GM06990 (cell line): Measurements from ENCODE around the gene WDR46.

Source experiments
- DNase-seq: peaks from one replicate; pipeline ENCODE4 v3.0.0-alpha.2; 2011; ENCODE audit not compliant: insufficient read length; ENCODE audit errors: extremely low read depth
- H3K27me3 ChIP-seq: replicated peaks from 2 replicates; pipeline ENCODE4 v1.6.0; 2011; ENCODE audit warnings: low read length; ENCODE audit not compliant: control insufficient read depth, insufficient read depth
- H3K36me3 ChIP-seq: 2 replicates; pipeline ENCODE4 v1.5.1; 2011; ENCODE audit warnings: low read length; ENCODE audit not compliant: control insufficient read depth, insufficient read depth
- H3K4me3 ChIP-seq: replicated peaks from 2 replicates; pipeline ENCODE4 v1.5.1; 2011; ENCODE audit warnings: low read depth, mild to moderate bottlenecking, control low read depth, low read length
- CTCF ChIP-seq: IDR thresholded peaks from 2 replicates; pipeline ENCODE4 v1.5.1; 2011; ENCODE audit warnings: low read length, control low read depth, mild to moderate bottlenecking, inconsistent platforms; ENCODE audit not compliant: insufficient read depth, poor library complexity, severe bottlenecking

Gene WDR46

GRCh38 chr6:33299237-33299944 lies 10.4 kb upstream of the WDR46 start:
- TF ChIP-seq CTCF: peak; percentile 71
- peak; percentile 95 for DNase-seq
- no peaks in the 10 kb centered on the region for H3K27me3 ChIP-seq
- H3K36me3 ChIP-seq: peaks cover 14% of the 10 kb centered on the region
- peak overlapping the region; percentile 81 for H3K4me3 ChIP-seq

GRCh38 chr6:33298773-33299236 lies 9.8 kb upstream of the WDR46 start, which contains the start of gene RGL2:
RGL2 (minus strand) TSS chr6:33298942; CDS start chr6:33298610, 332 bp downstream.
- Histone ChIP-seq H3K27me3 (no peaks in the 10 kb centered on the region), H3K36me3 (peaks cover 8% of the 10 kb centered on the region), H3K4me3 (peak within 1 kb of the TSS; percentile 81)
- TF ChIP-seq CTCF: no peak
- peak; percentile 78 for DNase-seq

GRCh38 chr6:33297956-33298772 lies 9.1 kb upstream of the WDR46 start:
- DNase-seq: peak; percentile 67

GRCh38 chr6:33297406-33297955 lies 8.4 kb upstream of the WDR46 start:
- DNase-seq: no peak
- H3K36me3 ChIP-seq: peaks cover 10% of the 10 kb centered on the region
- no peaks in the 10 kb centered on the region for H3K27me3 ChIP-seq
- H3K4me3 ChIP-seq: peak overlapping the region; percentile 81
- no peak for TF ChIP-seq CTCF

More at GRCh38 chr6:33297956-33298772, 9.1 kb upstream of the WDR46 start:
- peak overlapping the region; percentile 81 for H3K4me3 ChIP-seq
- H3K36me3 ChIP-seq: peaks cover 9% of the 10 kb centered on the region
- TF ChIP-seq CTCF: peak; percentile 15
- no peaks in the 10 kb centered on the region for H3K27me3 ChIP-seq

- H3K27me3 ChIP-seq: no peaks in the 10 kb centered on the region
- H3K4me3 ChIP-seq: peak overlapping the region; percentile 81; the same call in 1 of the 2 replicates
- DNase-seq: no peak
- TF ChIP-seq CTCF: no peak
- H3K36me3 ChIP-seq: peaks cover 10% of the 10 kb centered on the region
These were observed 7.9 kb upstream of the WDR46 start for GRCh38 chr6:33296797-33297405.
